CD4-positive, alpha-beta T cell (primary cell): ENCODE data around the gene GAS7. TPM values are rescaled to one million over a fixed set of nuclear protein-coding genes. Genes with fewer than 3 reads are reported as not detected.

ENCODE experiments used
- ATAC-seq: fragments of 200-7000 bp; cut with Tn5 transposase; one replicate; pipeline ENCODE4 v1.10.0; 2022; ENCODE audit warnings: mild to moderate bottlenecking; ENCODE audit not compliant: poor library complexity
- CTCF ChIA-PET: fragments of 350-600 bp; sonication (Branson Sonifier 250); formaldehyde crosslinking; loops from one replicate; lab custom pipeline; 2021; ENCODE audit warnings: antibody characterized with exemption, inconsistent platforms; lab: Charles Lee
- POLR2A ChIA-PET: fragments of 350-600 bp; sonication (Branson Sonifier 250); formaldehyde crosslinking; loops from one replicate; lab custom pipeline; 2021; ENCODE audit warnings: antibody characterized with exemption, inconsistent platforms; lab: Charles Lee
- DNase-seq, 14 experiments: peaks; one replicate each; pipeline ENCODE4 v3.0.0-alpha.2; 2013 to 2020; ENCODE audit warnings: mixed read lengths in 2 of 14
- H3K27ac ChIP-seq, 2 donors: one replicate each; pipeline versions ENCODE4 v1.5.1 to v1.7.0; 2013; ENCODE audit warnings: low read length in 2 of 2, low read depth in 1 of 2, mild to moderate bottlenecking in 1 of 2
- H3K27me3 ChIP-seq, 2 experiments: 1 replicate in 1 of 2; 2 replicates in 1 of 2; pipeline versions ENCODE4 v1.6.1 to v1.7.0; 2013; ENCODE audit warnings: low read length in 2 of 2, control low read depth in 1 of 2, mild to moderate bottlenecking in 1 of 2, moderate library complexity in 1 of 2; ENCODE audit not compliant: insufficient read depth in 2 of 2, control insufficient read depth in 1 of 2
- H3K36me3 ChIP-seq: one replicate; pipeline ENCODE4 v1.6.1; 2013; ENCODE audit warnings: low read length, control low read depth; ENCODE audit not compliant: insufficient read depth
- H3K4me1 ChIP-seq: one replicate; pipeline ENCODE4 v1.6.1; 2013; ENCODE audit warnings: low read length, control low read depth; ENCODE audit not compliant: insufficient read depth
- H3K4me3 ChIP-seq: one replicate; pipeline ENCODE4 v1.5.1; 2013; ENCODE audit warnings: mild to moderate bottlenecking, low read length, moderate library complexity
- H3K9me3 ChIP-seq, 2 experiments: 1 replicate in 1 of 2; 2 replicates in 1 of 2; pipeline versions ENCODE4 v1.6.1 to v1.7.0; 2013; ENCODE audit warnings: low read length in 2 of 2, mild to moderate bottlenecking in 2 of 2, control low read depth in 1 of 2, moderate library complexity in 1 of 2; ENCODE audit not compliant: control insufficient read depth in 1 of 2, insufficient read depth in 1 of 2
- H3K27ac Mint-ChIP-seq: one replicate; pipeline ENCODE4 v1.8.0; 2020; ENCODE audit warnings: mixed read lengths
- H3K27me3 Mint-ChIP-seq: one replicate; pipeline ENCODE4 v1.8.0; 2021; ENCODE audit warnings: mixed read lengths
- H3K36me3 Mint-ChIP-seq: one replicate; pipeline ENCODE4 v1.8.0; 2021; ENCODE audit warnings: low read depth, mixed read lengths
- H3K4me1 Mint-ChIP-seq: one replicate; pipeline ENCODE4 v1.8.0; 2021; ENCODE audit warnings: low read depth, mixed read lengths
- H3K4me3 Mint-ChIP-seq: one replicate; pipeline ENCODE4 v1.8.0; 2020; ENCODE audit warnings: mild to moderate bottlenecking, mixed read lengths
- H3K9me3 Mint-ChIP-seq: one replicate; pipeline ENCODE4 v1.8.0; 2020; ENCODE audit warnings: mixed read lengths
- intact Hi-C, 2 experiments: fragments of 100-400 bp; cut with DNase I in 1 of 2; cut with micrococcal nuclease in 1 of 2; formaldehyde crosslinking; loops; one replicate each; pipeline versions ENCODE4 v1.15.1 to v1.9.0; 2023 to 2025; cut with DNase I, micrococcal nuclease
- total RNA-seq, 174 experiments: library from RNA in 2 of 174; stranded (reverse) in 2 of 174; gene quantifications; one replicate each; pipeline ENCODE4 v1.2.3 and lab custom pipeline; 2021 to 2026
- TF ChIP-seq, protein P1 (sequence below): fragments of 200-600 bp; IDR thresholded peaks from one replicate; pipeline ENCODE4 v1.8.0; 2022; ENCODE audit warnings: antibody characterized with exemption, mild to moderate bottlenecking

GAS7 gene
- total RNA-seq, 2 experiments from 2014 or later: 1.8 to 3.4 TPM

DNA sequence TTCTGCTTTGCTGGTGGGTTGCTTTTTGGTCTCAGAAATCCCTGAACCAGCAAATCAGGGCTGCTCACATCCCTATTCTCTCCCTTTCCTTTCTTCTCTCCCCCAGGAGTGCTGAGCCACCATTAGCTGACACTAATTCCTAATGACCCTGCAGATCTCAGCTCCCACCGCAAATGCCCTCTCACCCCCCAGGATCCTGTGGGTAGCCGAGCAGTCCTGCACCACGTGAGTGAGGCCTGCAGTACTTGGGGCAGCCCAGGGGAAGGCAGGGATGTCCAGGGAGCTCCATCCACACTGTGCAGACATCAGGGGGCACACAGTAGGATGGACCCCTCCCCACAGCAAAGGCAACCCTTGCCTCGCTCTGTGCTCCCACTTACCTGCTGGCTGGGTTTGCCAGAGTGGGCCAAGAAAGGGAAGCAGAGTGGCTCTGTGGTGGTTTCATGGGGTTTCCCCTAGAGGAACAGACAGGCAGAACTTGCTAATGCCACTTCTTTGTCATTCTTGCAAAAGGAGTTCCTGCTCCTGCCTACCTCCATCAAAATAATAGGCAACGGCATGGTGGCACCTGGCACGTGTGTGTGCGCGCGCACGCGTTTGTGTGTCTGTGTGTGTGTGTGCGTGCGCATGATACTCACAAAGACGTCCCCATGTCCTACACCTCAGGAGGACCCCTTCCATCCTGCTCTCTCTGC lies 135.6 kb downstream of the GAS7 start:
- H3K27ac Mint-ChIP-seq: no peak overlapping the region
- no peak overlapping the region for H3K27ac ChIP-seq

DNA sequence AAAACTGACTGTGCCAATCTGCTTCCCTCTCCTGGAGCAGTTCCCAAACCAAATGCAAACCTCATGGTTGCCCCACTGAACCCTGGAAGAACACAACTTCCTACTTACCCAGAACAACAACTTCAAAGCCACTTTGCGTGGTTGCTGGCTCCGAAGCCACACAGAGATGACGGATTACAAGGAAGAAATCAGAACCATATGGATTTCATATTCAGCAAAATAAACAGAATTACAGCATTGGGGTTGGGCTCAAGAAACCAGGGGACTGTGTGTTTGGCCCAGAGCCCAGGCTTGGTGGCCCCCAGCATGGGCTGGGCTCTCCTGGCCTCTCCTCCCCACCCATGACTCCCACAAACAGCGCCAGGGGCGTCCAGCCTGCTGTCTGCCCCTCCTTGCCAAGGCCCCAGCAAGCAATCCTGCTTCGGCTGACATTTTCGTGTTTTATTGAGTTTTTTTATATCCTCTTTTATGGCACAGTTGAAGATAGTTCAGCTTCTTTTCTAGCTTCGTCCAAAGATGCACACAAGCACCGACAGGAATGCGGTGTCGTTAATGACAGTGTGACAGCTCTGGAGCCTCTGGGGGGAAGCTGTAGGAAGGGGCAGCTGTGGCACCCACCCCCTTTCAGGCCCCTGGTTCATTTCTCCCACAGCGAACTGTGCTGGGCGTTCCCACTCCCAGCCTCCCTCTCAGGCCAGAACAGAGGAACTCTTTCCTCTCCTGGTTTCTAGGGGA lies 137.1 kb downstream of the GAS7 start:
- Histone ChIP-seq H3K4me3 (no peak overlapping the region), H3K27ac (no peak overlapping the region), H3K9me3 (peaks cover 0 to 14% of the 10 kb centered on the region in 2 experiments), H3K27me3 (no peaks in the 10 kb centered on the region), H3K4me1 (no peaks in the 10 kb centered on the region), H3K36me3 (no peaks in the 10 kb centered on the region)
- no peak overlapping the region for H3K4me3 Mint-ChIP-seq
- intact Hi-C loops: no loop called here
- DNase-seq (no peak), ATAC-seq (no peak)
- ChIA-PET POLR2A (no interaction called here), CTCF (no interaction called here)
- H3K27ac Mint-ChIP-seq: no peak overlapping the region
- TF ChIP-seq, protein P1, sequence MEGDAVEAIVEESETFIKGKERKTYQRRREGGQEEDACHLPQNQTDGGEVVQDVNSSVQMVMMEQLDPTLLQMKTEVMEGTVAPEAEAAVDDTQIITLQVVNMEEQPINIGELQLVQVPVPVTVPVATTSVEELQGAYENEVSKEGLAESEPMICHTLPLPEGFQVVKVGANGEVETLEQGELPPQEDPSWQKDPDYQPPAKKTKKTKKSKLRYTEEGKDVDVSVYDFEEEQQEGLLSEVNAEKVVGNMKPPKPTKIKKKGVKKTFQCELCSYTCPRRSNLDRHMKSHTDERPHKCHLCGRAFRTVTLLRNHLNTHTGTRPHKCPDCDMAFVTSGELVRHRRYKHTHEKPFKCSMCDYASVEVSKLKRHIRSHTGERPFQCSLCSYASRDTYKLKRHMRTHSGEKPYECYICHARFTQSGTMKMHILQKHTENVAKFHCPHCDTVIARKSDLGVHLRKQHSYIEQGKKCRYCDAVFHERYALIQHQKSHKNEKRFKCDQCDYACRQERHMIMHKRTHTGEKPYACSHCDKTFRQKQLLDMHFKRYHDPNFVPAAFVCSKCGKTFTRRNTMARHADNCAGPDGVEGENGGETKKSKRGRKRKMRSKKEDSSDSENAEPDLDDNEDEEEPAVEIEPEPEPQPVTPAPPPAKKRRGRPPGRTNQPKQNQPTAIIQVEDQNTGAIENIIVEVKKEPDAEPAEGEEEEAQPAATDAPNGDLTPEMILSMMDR: no peak
- H3K9me3 Mint-ChIP-seq: peaks cover 7% of the 10 kb centered on the region
- no peaks in the 10 kb centered on the region for H3K36me3 Mint-ChIP-seq
- no peaks in the 10 kb centered on the region for H3K4me1 Mint-ChIP-seq
- H3K27me3 Mint-ChIP-seq: no peaks in the 10 kb centered on the region

More for the DNA sequence above, 135.6 kb downstream of the GAS7 start:
- no peaks in the 10 kb centered on the region for H3K4me1 ChIP-seq
- ChIA-PET POLR2A (interaction anchor here (0.6 kb wide), 1 partner anchor 497 kb away, joined by 3 read pairs; no protein-coding TSS in a partner anchor), CTCF (no interaction called here)
- Mint-ChIP-seq H3K9me3 (peaks cover 7% of the 10 kb centered on the region), H3K4me3 (no peak overlapping the region), H3K36me3 (no peaks in the 10 kb centered on the region), H3K4me1 (no peaks in the 10 kb centered on the region), H3K27me3 (no peaks in the 10 kb centered on the region)
- ATAC-seq (no peak), DNase-seq (peak in 3 of 14 experiments; percentile 9 to 57 (median 51))
- no peak overlapping the region for H3K4me3 ChIP-seq
- H3K9me3 ChIP-seq: peaks cover 0 to 9% of the 10 kb centered on the region in 2 experiments
- TF ChIP-seq, protein P1: no peak
- no peaks in the 10 kb centered on the region for H3K27me3 ChIP-seq
- no peaks in the 10 kb centered on the region for H3K36me3 ChIP-seq
- intact Hi-C loops: no loop called here

DNA sequence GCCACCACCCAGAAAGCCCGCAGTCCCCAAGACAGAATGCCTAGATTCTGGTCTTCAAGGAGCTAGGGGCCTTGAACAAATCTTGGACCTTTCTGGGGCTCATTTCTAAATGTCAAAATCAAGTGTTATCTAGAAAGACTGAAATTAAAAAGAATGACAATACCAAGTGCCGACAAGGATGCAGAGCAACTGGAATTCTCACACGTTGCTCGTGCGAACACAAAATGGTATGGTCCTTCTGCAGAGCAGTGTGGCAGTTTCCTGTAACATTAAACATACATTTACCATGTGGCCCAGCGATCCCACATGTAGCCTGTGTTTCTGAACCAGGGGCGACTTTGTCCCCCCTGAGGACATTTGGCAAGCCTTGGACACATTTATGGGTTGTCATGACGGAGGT lies 137.9 kb downstream of the GAS7 start:
- TF ChIP-seq, protein P1: no peak
- CTCF ChIA-PET: no interaction called here
- Histone ChIP-seq H3K27me3 (no peaks in the 10 kb centered on the region), H3K4me3 (no peak overlapping the region), H3K27ac (no peak overlapping the region), H3K4me1 (no peaks in the 10 kb centered on the region), H3K9me3 (peaks cover 0 to 12% of the 10 kb centered on the region in 2 experiments), H3K36me3 (no peaks in the 10 kb centered on the region)
- intact Hi-C loops: no loop called here
- no peak overlapping the region for H3K4me3 Mint-ChIP-seq
- H3K36me3 Mint-ChIP-seq: no peaks in the 10 kb centered on the region
- no peak overlapping the region for H3K27ac Mint-ChIP-seq
- no peak for DNase-seq
- peaks cover 4% of the 10 kb centered on the region for H3K9me3 Mint-ChIP-seq
- H3K27me3 Mint-ChIP-seq: no peaks in the 10 kb centered on the region
- no peak for ATAC-seq
- POLR2A ChIA-PET: no interaction called here
- no peaks in the 10 kb centered on the region for H3K4me1 Mint-ChIP-seq
